ENCODE data around the gene CACNG7. TPM values are rescaled to one million over a fixed set of nuclear protein-coding genes. Genes with fewer than 3 reads are reported as not detected.

CACNG7 gene
- total RNA-seq, 1 experiment from 2014 or later = not detected

DNA sequence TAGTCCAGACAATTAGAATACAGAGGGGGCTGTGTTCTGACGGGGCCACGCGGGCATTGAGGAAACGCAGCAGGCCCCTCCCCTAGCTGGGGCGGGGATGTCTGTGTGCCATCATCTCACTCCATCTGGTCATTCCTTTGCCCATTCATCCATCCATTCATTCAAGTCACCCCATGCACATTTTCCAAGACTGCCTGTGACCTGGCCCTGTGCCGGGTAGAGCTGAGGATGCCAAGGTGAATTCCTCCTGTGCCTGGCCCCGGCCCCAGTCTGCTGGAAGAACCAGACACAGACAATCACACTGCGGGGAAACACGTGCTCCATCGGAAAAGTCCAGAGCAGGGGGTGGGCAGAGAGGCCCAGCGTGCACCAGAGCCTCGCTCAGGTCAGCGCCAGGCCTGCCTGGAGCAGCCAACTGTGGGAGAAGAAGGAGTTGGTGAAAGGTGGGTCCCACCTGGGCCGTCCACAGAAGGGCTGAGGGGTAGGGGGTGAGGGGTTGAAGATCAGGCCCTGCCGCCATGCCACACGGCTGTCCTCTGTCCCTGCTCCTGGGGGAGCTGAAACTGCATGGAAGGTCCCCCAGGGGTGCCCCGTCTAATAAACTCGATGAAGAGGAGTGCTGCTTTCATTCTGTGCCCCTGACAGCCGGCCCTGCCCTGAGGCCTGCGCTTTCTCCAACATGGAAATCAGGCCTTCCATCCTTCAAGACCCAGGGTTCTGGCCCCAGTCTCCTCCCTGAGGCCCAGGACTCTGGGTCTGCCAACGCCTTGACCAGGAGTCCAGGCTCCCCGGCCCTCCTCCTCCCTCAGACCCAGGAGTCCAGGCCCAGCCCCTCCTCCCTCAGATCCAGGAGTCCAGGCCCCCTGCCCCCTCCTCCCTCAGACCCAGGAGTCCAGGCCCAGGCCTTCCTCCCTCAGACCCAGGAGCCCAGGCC is 80.8 kb downstream of the CACNG7 start (continued):
- TF ChIP-seq ZNF274 (IDR thresholded peaks at IDR 0.05; ENCODE audit: low read depth, low read length) (no peak), YY1 (IDR thresholded peaks at IDR 0.05; ENCODE audit: extremely low read depth, insufficient replicate concordance, low read depth, low read length) (no peak), RAD21 (IDR thresholded peaks at IDR 0.05; ENCODE audit: low read depth) (no peak)

DNA sequence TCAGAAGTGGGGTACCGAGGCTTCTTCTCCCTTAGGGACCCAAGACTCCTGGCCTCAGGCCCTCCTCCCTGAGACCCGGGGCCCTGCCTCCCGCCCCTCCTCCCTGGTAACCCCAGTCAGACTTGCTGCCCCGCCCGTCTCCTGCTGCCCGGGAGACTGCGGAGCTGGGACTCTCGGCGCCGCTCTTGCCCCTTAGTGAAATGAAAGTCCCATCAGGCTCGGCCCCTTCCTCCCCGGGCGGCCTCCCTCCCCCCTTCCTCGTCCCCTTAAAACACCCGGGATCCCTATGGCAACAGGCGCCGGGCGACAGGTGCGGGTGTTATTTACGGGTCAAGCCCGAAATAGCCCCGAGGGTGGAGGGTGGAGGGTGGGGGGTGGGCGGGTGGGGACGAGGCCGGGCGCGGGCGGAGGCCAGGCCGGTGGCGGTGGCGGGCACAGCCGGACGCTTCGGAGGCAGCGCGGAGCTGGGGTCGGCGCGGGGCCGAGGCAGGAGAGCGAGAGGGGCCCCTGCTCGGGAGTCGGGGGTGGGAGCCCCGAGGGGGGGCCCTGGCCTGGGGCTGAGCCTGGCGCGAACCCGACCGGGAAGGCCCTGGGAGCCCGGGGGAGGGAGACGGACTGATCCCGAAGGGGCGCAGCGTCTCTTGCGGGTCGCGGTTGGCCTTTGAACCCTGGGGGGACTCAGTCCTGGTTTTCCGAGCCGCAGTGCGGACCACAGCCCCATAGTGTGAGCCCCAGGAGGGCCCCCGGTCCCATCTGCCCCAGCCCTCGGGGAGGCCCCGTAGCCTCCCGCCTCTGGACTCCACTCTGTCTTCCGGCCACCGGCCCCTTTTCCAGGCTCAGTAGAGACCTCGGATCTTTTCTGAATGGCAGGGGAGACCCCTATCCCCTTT is 82.4 kb downstream of the CACNG7 start, which contains the start of gene CACNG6:
Gene CACNG6 (plus strand): TSS at position 414 of the 890 bp plus-strand sequence. CDS start 1,241 bp downstream, outside the sequence.
- H3K36me3 ChIP-seq (ENCODE audit: control insufficient read depth in 1 of 2, insufficient read depth in 2 of 2, low read length in 2 of 2) = no peaks in the 10 kb centered on the region
- peak within 1 kb of the TSS; percentile 55 for H3K4me2 ChIP-seq (ENCODE audit: low read length)
- H4K20me1 ChIP-seq (ENCODE audit: insufficient read depth) = no peaks in the 10 kb centered on the region
- BruUV-seq (replicated peaks) = no TSS peak
- H3K27me3 ChIP-seq (ENCODE audit: insufficient read depth, low read length) = no peaks in the 10 kb centered on the region
- H3K9ac ChIP-seq (ENCODE audit: low read length) = no peak within 1 kb of the TSS
- intact Hi-C loops (cut with micrococcal nuclease) = no loop called here
- POLR2A ChIA-PET = no interaction called here
- no peak within 1 kb of the TSS for H2AFZ ChIP-seq (ENCODE audit: low read depth, low read length, poor library complexity, severe bottlenecking)
- peak; percentile 61; the same call in 1 of the 2 replicates for ATAC-seq
- CTCF ChIA-PET = no interaction called here
- H3K4me1 ChIP-seq (ENCODE audit: control insufficient read depth in 1 of 2, insufficient read depth in 2 of 2, low read length in 2 of 2) = peaks cover 0 to 14% of the 10 kb centered on the region in 2 experiments; a peak in 1 of 4 replicates
- TF ChIP-seq ZFX (IDR thresholded peaks at IDR 0.05) = no peak
- H3K79me2 ChIP-seq (ENCODE audit: insufficient read depth, low read length) = no peaks in the 10 kb centered on the region
- H3K4me3 ChIP-seq (replicated peaks in 1 of 2; ENCODE audit: low read depth in 1 of 2, low read length in 2 of 2) = peak within 1 kb of the TSS in 1 of 2 experiments; percentile 23; a peak in 1 of 4 replicates
- H3K9me2 ChIP-seq (ENCODE audit: insufficient read depth) = no peaks in the 10 kb centered on the region
- H3K9me3 ChIP-seq (ENCODE audit: control insufficient read depth in 1 of 2, insufficient read depth in 1 of 2, low read depth in 1 of 2, low read length in 2 of 2) = no peaks in the 10 kb centered on the region
- RAD21 ChIA-PET (ENCODE audit: low non-redundant PET in 1 of 2, low total read pairs in 2 of 2, uncharacterized antibody in 2 of 2, unreplicated experiment in 2 of 2) = no interaction called here
- H3K27ac ChIP-seq (ENCODE audit: low read depth, low read length) = no peak within 1 kb of the TSS
- no peak for DNase-seq (ENCODE audit: low read depth, low spot score)

Measured in HCT116 (cell line).